ENCODE measurements around the gene IRAK3.

The IRAK3 gene

DNA sequence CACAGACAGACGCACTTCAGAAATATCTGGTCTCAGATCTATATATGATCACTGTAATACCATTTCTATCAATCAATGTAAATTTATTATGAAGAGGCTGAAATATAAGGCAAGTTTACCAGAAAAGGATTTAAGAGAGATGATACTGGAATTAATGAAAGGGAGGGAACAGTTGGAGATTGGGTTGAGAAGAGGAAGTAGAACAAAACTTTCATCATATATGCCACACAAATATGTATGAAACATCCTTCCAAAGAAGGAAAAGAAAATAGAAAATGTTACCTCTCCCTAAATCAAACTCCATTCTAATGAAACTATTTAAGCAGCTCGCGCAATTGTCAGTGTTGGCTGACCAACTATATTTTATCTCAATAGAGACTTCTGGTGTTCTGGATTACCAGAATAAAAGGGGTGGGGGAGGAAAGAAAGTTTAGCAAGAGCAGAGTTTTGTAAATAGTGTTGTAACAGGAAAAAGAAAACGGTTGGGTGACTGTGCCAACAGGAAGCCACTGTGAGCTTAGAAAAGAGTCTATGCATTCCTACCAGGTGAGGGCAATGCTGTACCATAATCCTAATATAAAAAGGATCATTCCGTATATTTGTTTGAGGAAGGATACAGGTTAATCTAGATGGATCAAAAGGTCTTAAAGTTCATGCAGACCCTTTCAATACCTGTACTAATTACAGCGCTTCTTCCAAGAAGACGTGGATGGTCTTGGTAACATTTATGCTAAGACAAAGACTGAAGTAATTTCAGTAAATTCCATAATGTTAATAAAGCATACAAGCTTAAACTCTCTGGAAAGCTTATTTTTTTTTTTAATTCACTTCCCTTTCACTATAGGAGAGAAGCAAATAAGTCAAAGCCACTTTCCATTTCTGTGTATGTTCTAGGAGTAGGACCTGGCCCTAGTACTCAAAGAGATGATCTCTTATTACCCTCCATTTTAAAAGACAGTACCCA lies 43.9 kb upstream of the IRAK3 start:
- DNase-seq (ENCODE audit: extremely low read depth, low read depth) = peak; percentile 46

GRCh38 chr12:66149702-66150398 lies 39.2 kb upstream of the IRAK3 start:
- DNase-seq (ENCODE audit: extremely low read depth, low read depth) = no peak
- TF ChIP-seq, protein P1, sequence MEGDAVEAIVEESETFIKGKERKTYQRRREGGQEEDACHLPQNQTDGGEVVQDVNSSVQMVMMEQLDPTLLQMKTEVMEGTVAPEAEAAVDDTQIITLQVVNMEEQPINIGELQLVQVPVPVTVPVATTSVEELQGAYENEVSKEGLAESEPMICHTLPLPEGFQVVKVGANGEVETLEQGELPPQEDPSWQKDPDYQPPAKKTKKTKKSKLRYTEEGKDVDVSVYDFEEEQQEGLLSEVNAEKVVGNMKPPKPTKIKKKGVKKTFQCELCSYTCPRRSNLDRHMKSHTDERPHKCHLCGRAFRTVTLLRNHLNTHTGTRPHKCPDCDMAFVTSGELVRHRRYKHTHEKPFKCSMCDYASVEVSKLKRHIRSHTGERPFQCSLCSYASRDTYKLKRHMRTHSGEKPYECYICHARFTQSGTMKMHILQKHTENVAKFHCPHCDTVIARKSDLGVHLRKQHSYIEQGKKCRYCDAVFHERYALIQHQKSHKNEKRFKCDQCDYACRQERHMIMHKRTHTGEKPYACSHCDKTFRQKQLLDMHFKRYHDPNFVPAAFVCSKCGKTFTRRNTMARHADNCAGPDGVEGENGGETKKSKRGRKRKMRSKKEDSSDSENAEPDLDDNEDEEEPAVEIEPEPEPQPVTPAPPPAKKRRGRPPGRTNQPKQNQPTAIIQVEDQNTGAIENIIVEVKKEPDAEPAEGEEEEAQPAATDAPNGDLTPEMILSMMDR (IDR thresholded peaks at IDR 0.05; ENCODE audit: low read depth, low read length) = no peak

More for the DNA sequence above, 43.9 kb upstream of the IRAK3 start:
- TF ChIP-seq, protein P1 (IDR thresholded peaks at IDR 0.05; ENCODE audit: low read depth, low read length) = peak; percentile 44

DNA sequence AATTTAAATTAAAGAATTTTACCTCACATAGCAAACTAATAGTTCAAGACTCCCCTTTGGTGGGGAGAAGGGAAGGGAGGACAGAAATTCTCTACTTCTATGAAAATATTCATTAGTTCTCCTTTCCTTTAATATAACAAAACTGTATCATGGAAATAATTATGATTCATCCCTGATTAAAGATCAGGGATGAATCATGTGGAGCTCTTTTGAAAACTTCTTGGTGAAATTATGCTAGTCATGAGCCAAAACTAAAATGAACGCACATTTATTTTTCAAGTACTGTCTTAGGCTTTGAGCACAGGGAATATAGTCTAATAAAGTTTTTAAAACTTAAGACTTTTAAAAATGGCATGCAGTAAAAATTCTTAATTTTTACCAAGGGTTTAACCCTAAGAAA lies 36.3 kb upstream of the IRAK3 start:
- TF ChIP-seq, protein P1 (IDR thresholded peaks at IDR 0.05; ENCODE audit: low read depth, low read length) = no peak
- DNase-seq (ENCODE audit: extremely low read depth, low read depth) = no peak

DNA sequence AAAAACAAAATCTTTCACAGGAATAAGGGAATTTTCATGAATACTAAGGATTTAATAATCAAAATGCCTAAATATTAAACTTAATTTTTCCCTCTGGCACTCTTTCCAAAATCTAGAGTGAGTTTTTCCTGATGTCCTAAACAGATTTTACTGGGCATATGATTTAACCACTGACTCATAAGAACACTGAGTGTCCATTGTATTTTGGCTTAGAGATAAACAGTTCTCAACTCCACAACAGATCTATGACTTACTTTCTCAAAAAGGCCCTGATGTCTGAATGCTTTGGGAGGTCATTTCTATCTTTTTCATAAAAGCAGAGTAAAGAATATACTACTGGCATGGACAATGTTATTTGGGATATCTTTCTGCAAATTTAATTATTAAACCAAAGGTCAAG lies 34.2 kb upstream of the IRAK3 start:
- no peak for DNase-seq (ENCODE audit: extremely low read depth, low read depth)
- TF ChIP-seq, protein P1 (IDR thresholded peaks at IDR 0.05; ENCODE audit: low read depth, low read length) = no peak

DNA sequence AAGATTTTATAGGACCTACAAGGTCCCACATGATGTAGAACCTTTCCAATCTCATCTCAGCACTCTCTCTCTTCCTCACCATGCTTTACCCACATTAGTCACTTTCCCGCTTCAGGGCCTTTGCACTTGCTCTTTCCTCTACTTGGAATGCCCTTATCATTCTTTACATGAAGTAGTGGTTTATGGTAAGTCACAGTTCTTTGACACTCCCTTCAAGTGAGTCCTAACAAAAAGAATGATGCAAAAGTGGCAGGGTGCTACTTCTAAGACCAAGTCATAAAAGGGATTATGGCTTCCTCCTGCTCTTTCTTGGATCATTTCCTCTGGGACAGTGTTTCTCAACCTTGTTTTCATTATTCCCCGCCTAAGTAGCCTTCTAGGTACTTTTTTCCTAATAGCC lies 32.4 kb upstream of the IRAK3 start:
- no peak for DNase-seq (ENCODE audit: extremely low read depth, low read depth)
- TF ChIP-seq, protein P1 (IDR thresholded peaks at IDR 0.05; ENCODE audit: low read depth, low read length) = no peak

DNA sequence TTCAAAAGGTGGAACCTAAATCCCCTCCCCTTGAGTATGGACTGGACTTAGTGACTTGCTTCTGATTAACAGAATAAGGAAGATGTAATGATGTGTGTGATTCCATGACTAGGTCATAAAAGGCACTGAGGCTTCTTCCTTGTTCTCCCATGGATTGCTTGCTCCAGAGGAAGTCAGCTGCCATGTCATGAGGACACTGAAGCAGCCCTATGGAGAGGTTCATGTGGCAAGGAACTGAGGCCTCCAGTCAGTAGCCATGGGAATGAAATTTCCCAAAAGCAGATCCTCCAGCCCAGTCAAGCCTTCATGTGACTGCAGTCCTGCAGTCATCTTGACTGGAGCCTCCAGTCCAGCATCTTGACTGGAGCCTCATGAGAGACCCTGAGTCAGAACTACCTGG lies 29.9 kb upstream of the IRAK3 start:
- DNase-seq (ENCODE audit: extremely low read depth, low read depth) = no peak
- TF ChIP-seq, protein P1 (IDR thresholded peaks at IDR 0.05; ENCODE audit: low read depth, low read length) = no peak

DNA sequence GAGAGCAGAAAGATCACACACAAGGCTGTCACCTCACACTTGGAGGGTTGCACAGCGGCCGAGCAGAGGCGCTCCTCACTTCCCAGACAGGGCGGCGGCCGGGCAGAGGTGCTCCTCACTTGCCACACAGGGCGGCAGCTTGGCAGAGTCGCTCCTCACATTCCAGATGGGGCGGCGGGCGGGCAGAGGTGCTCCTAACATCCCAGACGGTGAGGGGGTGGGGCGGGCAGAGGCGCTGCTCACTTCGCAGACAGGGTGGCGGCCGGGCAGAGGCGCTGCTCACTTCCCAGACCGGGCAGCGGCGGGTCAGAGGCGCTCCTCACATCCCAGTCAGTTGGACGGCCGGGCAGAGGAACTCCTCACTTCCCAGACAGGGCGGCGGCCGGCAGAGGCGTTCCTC lies 28.3 kb upstream of the IRAK3 start:
- TF ChIP-seq, protein P1 (IDR thresholded peaks at IDR 0.05; ENCODE audit: low read depth, low read length) = no peak
- DNase-seq (ENCODE audit: extremely low read depth, low read depth) = no peak

Data from AG09319 (cell line).